GM10266 (cell line): Measurements from ENCODE around the gene GIMAP8.

Experiments
- DNase-seq: peaks from one replicate; pipeline ENCODE4 v3.0.0; 2012; ENCODE audit errors: extremely low spot score
- CTCF ChIP-seq: IDR thresholded peaks from 2 replicates; pipeline ENCODE4 v1.5.1; 2012; ENCODE audit warnings: mild to moderate bottlenecking, low read depth; ENCODE audit not compliant: control insufficient read depth, insufficient read depth; ENCODE audit errors: missing control alignments

GIMAP8 gene

GRCh38 chr7:150458756-150459155 is 8.3 kb downstream of the GIMAP8 start:
- DNase-seq = no peak

GRCh38 chr7:150461520-150461919 is 11.1 kb downstream of the GIMAP8 start:
- DNase-seq = no peak
- TF ChIP-seq CTCF = no peak

More at GRCh38 chr7:150458756-150459155, 8.3 kb downstream of the GIMAP8 start:
- TF ChIP-seq CTCF = no peak

GRCh38 chr7:150462413-150462812 is 12.0 kb downstream of the GIMAP8 start:
- DNase-seq = no peak

GRCh38 chr7:150463461-150463860 is 13.0 kb downstream of the GIMAP8 start:
- no peak for DNase-seq
- no peak for TF ChIP-seq CTCF

More at GRCh38 chr7:150462413-150462812, 12.0 kb downstream of the GIMAP8 start:
- TF ChIP-seq CTCF = no peak

GRCh38 chr7:150464962-150465361 is 14.5 kb downstream of the GIMAP8 start:
- DNase-seq = no peak
- no peak for TF ChIP-seq CTCF

- TF ChIP-seq CTCF = no peak
- DNase-seq = no peak
These were observed 15.0 kb downstream of the GIMAP8 start for GRCh38 chr7:150465414-150465813.

GRCh38 chr7:150466477-150466876 is 16.0 kb downstream of the GIMAP8 start:
- no peak for DNase-seq
- TF ChIP-seq CTCF = no peak
